GM12865 (cell line): ENCODE measurements around the gene WRAP73.

Experiments used
- DNase-seq: peaks from one replicate; pipeline ENCODE4 v3.0.0; 2010; ENCODE audit warnings: low read depth
- H3K4me3 ChIP-seq: 2 replicates; pipeline ENCODE4 v1.5.1; 2011; ENCODE audit warnings: mild to moderate bottlenecking, low read depth, low read length, control low read depth
- CTCF ChIP-seq: IDR thresholded peaks from 2 replicates; pipeline ENCODE4 v1.5.1; 2011; ENCODE audit warnings: low read length, control low read depth, low read depth, inconsistent platforms; ENCODE audit not compliant: insufficient read depth; ENCODE audit errors: missing control alignments

The WRAP73 gene

GRCh38 chr1:3603571-3604467, 46.1 kb downstream of the WRAP73 start:
- no peak for TF ChIP-seq CTCF
- H3K4me3 ChIP-seq: no peak overlapping the region

GRCh38 chr1:3603156-3603555, 46.7 kb downstream of the WRAP73 start:
- no peak for DNase-seq
- H3K4me3 ChIP-seq: no peak overlapping the region
- TF ChIP-seq CTCF: no peak

More at GRCh38 chr1:3603571-3604467, 46.1 kb downstream of the WRAP73 start:
- no peak for DNase-seq

GRCh38 chr1:3602375-3602774, 47.5 kb downstream of the WRAP73 start:
- H3K4me3 ChIP-seq: no peak overlapping the region

GRCh38 chr1:3601743-3602142, 48.2 kb downstream of the WRAP73 start:
- TF ChIP-seq CTCF: no peak
- no peak for DNase-seq
- H3K4me3 ChIP-seq: no peak overlapping the region

More at GRCh38 chr1:3602375-3602774, 47.5 kb downstream of the WRAP73 start:
- TF ChIP-seq CTCF: no peak
- DNase-seq: no peak

DNA sequence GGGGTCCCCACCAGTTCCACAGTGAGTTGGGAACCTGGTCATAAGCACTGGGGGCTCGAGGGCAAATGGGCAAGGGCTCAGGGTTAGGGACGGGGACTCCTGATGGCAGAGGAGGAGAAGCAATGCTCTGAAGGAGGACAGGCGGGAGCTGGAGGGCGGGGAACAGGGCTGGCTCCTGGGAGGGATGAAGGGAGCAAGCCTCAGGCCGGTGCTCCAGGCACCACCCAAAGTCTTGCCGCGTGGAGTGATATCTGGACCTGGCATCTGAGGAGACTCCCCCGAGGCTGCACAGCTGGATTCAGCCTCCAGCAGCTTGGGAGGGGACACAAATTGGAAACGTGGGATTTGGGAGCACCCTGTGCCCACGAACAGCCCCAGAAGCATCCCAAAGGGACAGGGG, 49.5 kb downstream of the WRAP73 start:
- no peak overlapping the region for H3K4me3 ChIP-seq
- no peak for DNase-seq
- TF ChIP-seq CTCF: no peak

DNA sequence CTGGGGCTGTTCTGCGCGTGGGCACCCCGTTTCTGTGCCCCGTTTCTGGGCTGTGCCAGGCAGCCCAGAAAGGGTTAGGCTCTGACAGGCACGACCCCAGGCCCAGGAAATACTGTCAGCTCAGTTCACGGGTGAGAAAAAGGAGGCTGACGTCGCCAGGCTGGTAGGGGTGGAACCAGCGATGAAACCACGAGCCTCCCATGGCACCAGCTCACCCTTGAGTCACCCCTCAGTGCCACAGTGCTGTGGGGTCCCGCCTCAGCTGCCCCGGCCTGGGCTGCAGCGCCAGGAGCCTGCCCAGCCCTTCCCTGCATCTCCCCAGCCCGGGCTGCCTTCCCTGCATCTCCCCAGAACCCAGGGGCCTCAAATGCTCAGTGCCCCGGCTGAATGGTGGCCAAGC, 50.1 kb downstream of the WRAP73 start:
- TF ChIP-seq CTCF: no peak
- DNase-seq: no peak
- H3K4me3 ChIP-seq: no peak overlapping the region
